Activated naive CD4-positive, alpha-beta T cell treated with anti-CD3 and anti-CD28 coated beads for 36 hours (primary cell): Measurements from ENCODE around the gene WDFY1. TPM values are rescaled to one million over a fixed set of nuclear protein-coding genes. Genes with fewer than 3 reads are reported as not detected.

Experiments used
- CTCF ChIA-PET: fragments of 350-600 bp; sonication (Branson Sonifier 250); formaldehyde crosslinking; loops from one replicate; lab custom pipeline; 2021; ENCODE audit warnings: antibody characterized with exemption; lab: Charles Lee
- DNase-seq: peaks from one replicate; pipeline ENCODE4 v3.0.0-alpha.2; 2020
- H3K27ac Mint-ChIP-seq: one replicate; pipeline ENCODE4 v1.8.0; 2021; ENCODE audit warnings: mild to moderate bottlenecking, mixed read lengths
- H3K27me3 Mint-ChIP-seq: one replicate; pipeline ENCODE4 v1.8.0; 2021; ENCODE audit warnings: low read depth, mixed read lengths
- H3K36me3 Mint-ChIP-seq: one replicate; pipeline ENCODE4 v1.8.0; 2021; ENCODE audit warnings: low read depth, mixed read lengths
- H3K4me1 Mint-ChIP-seq: one replicate; pipeline ENCODE4 v1.8.0; 2021; ENCODE audit warnings: low read depth, mixed read lengths
- H3K4me3 Mint-ChIP-seq: one replicate; pipeline ENCODE4 v1.8.0; 2021; ENCODE audit warnings: mild to moderate bottlenecking, moderate library complexity, mixed read lengths
- H3K9me3 Mint-ChIP-seq: one replicate; pipeline ENCODE4 v1.8.0; 2021; ENCODE audit warnings: mixed read lengths
- intact Hi-C: fragments of 100-400 bp; cut with micrococcal nuclease; formaldehyde crosslinking; loops from one replicate; pipeline ENCODE4 v1.15.1; 2023
- total RNA-seq, 2 experiments: library from RNA; stranded (reverse); gene quantifications; one replicate each; pipeline ENCODE4 v1.2.3, GENCODE V29; 2021

Gene WDFY1
- total RNA-seq, 2 experiments from 2014 or later, result 39.4 to 39.9 TPM

DNA sequence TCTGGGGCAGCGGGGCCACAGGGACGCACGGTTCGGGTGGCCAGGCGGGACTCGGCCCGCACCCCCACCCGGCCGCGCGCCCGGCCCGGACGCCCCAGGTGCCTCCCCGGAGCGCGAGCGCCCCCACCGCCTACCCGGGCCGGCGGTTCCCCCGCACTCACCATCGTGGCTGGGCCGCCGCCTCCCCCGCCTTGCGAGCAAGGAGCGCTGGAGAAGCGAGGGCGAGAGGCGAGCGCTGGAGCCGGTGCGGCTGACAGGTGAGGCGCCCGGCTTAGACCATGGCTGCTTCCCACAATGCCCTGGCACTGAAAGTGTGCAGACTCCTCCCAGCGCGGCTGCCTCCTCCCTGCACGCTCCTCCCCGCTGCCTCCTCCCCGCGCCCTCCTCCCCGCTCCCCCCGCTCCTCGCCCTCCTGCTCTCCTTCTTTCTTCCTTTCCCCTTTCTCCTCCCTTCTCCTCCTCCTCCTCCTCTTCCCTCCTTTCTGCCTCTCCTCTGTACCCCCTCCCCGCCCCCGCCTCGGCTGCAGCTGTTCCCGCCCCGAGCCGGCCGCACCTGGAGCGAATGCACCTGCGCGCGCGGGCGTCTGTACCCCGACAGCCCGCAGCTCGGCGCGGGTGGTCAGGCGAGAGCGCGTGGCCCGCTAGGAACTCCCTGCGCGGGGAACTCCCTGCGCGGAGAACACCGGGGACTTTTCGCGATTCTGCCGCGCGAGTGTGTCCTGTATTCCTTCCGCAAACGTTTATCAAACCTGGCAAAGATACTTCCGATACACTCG is 107.7 kb downstream of the WDFY1 start, which contains the start of gene AP1S3:
Gene AP1S3, minus strand, starts transcription at position 296 of the 775 bp plus-strand sequence. Its CDS starts 132 bp downstream, at position 164.
- H3K27ac Mint-ChIP-seq, result peak within 1 kb of the TSS; percentile 53
- H3K4me3 Mint-ChIP-seq, result peak within 1 kb of the TSS; percentile 97
- H3K9me3 Mint-ChIP-seq, result no peaks in the 10 kb centered on the region
- H3K4me1 Mint-ChIP-seq, result peaks cover 13% of the 10 kb centered on the region
- peaks cover 2% of the 10 kb centered on the region for H3K36me3 Mint-ChIP-seq
- peak; percentile 83 for DNase-seq
- CTCF ChIA-PET, result interaction anchor here (1.4 kb wide), 1 partner anchor 106 kb away, joined by 3 read pairs; no protein-coding TSS in a partner anchor
- H3K27me3 Mint-ChIP-seq, result peaks cover 2% of the 10 kb centered on the region
- intact Hi-C loops, result loop anchor here (1.0 to 5.0 kb wide), 4 partner anchors 103 to 190 kb away; partner anchors contain the start of gene MRPL44

DNA sequence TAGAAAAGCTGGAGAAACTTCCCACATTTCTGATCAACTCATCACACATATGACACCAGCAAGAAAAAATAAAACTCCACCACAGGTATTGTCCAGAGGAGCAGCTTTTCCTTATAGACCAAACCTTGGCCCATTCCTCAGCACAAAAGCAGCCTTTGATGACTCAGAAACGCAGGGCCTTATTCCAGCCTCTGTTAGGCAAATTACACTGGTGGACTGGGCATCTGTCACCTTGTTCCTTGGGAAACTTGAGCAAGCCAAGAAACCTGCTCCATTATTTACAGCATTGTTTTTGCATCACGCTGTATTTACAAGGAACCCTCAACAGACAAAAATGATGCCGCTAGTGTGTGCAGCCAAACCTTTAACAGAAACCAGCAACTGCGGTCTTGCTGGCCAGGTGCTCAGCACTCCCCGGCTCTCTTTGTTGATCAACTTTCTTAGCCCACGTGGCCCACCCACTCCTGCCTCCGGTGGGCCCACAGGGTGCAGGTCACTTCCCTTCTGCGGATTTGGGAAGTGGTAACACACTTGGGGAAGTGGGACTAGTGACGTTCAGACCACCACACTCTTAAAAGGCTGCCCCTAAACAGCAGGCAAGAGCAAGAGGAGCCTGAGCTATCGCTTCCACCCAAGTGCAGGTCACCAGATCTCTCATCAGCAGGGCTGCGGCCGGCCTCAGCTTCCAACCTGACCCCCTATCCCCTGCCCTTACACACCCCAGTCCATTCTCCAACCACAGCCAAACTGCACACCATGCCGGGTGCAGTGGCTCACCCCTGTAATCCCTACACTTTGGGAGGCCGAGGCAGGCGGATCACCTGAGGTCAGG is 109.2 kb downstream of the WDFY1 start:
- intact Hi-C loops, result loop anchor here (2.0 to 5.0 kb wide), 2 partner anchors 105 to 191 kb away; no protein-coding TSS in a partner anchor
- no peak overlapping the region for H3K27ac Mint-ChIP-seq
- no peaks in the 10 kb centered on the region for H3K9me3 Mint-ChIP-seq
- CTCF ChIA-PET, result interaction anchor here (0.7 kb wide), 1 partner anchor 117 kb away, joined by 3 read pairs; no protein-coding TSS in a partner anchor
- DNase-seq, result no peak
- H3K27me3 Mint-ChIP-seq, result peaks cover 2% of the 10 kb centered on the region
- peaks cover 13% of the 10 kb centered on the region for H3K4me1 Mint-ChIP-seq
- H3K4me3 Mint-ChIP-seq, result peak overlapping the region; percentile 97
- H3K36me3 Mint-ChIP-seq, result peaks cover 2% of the 10 kb centered on the region

DNA sequence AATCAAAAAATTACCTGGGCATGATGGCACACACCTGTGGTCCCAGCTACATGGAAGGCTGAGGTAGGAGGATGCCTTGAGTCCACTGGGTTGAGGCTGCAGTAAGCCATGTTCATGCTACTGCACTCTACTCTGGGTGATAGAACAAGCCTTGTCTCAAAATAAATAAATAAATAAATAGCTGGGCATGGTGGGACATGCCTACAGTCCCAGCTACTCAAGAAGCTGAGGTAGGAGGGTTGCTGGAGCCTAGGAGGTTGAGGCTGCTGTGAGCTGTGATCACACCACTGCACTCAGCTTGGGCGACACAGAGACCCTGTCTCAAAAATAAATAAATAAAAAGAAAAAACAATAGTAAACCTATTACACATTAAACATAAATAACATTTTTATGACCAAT is 110.7 kb downstream of the WDFY1 start:
- DNase-seq, result no peak
- Mint-ChIP-seq H3K36me3 (peaks cover 2% of the 10 kb centered on the region), H3K4me3 (no peak overlapping the region), H3K9me3 (no peaks in the 10 kb centered on the region), H3K27me3 (peaks cover 2% of the 10 kb centered on the region), H3K27ac (no peak overlapping the region), H3K4me1 (peaks cover 13% of the 10 kb centered on the region)
- intact Hi-C loops, result no loop called here
- CTCF ChIA-PET, result no interaction called here

DNA sequence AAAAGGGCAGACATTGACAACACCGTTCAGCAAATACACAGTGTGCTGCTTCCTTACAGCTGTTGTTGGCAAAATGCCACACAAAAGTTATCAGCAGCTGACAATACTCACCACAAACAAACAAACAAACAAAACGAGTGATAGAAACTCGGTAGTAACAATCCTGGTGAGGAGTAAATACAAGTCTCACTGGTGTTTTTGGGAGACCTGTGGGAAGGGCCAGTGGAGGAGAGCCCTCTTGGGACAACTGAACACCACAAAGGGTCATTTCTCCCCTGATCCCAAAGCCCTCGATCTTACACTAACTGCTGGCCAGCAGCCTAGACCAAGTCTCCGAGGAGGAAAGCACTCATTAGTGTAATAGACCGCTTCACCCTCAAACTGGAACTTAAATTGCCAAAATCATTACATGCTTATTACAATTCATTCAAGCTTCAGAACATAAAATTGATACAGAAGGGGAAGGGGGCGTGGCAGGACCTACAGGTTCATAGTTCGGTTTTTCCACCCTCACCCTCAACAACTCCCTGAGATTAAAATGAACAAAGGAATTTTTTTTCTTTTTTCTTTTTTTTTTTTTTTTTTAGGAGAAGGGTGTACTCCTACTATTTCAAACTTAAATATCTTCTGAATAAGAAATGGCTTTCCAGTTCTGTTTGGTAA is 112.8 kb downstream of the WDFY1 start:
- intact Hi-C loops, result no loop called here
- Mint-ChIP-seq H3K36me3 (peaks cover 2% of the 10 kb centered on the region), H3K4me3 (no peak overlapping the region), H3K27ac (no peak overlapping the region), H3K27me3 (peaks cover 2% of the 10 kb centered on the region), H3K4me1 (peaks cover 13% of the 10 kb centered on the region), H3K9me3 (no peaks in the 10 kb centered on the region)
- no peak for DNase-seq
- CTCF ChIA-PET, result interaction anchor here (0.7 kb wide), 1 partner anchor 99 kb away, joined by 3 read pairs; no protein-coding TSS in a partner anchor

DNA sequence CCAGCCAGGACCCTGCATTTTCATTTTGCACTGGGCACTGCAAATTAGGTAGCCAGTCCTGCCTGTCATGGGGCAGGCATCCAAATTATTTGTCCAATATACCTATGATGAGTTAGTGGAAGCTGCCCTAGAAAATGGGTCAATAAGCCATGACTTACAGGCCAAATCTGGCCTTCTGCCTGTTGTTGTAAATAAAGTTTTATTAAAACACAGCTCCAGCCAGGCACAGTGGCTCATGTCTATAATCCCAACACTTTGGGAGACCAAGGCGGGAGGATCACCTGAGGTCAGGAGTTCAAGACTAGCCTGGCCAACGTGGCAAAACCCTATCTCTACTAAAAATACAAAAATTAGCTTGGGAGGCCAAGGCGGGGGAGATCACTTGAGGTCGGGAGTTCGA is 116.0 kb downstream of the WDFY1 start:
- CTCF ChIA-PET, result interaction anchor here (0.9 kb wide), 1 partner anchor 19 kb away, joined by 4 read pairs; no protein-coding TSS in a partner anchor
- Mint-ChIP-seq H3K9me3 (no peaks in the 10 kb centered on the region), H3K4me3 (no peak overlapping the region), H3K27me3 (no peaks in the 10 kb centered on the region), H3K4me1 (peaks cover 3% of the 10 kb centered on the region), H3K27ac (no peak overlapping the region), H3K36me3 (peaks cover 4% of the 10 kb centered on the region)
- intact Hi-C loops, result no loop called here
- no peak for DNase-seq

DNA sequence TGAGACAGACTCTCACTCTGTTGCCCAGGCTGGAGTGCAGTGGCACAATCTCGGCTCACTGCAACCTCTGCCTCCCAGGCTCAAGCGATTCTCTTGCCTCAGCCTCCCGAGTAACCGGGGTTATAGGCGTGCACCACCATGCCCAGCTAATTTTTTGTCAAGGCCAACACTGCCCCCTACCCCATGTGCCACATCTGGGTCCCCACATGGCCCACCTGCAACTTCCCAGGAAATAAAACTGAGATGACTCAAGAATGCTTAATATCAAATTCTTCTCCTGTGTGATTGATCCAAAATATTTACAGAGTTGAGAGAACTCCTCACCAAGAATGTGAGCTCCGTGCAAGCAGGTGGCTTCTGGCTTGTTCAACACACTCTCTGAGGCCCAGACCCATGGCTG is 116.8 kb downstream of the WDFY1 start:
- no peak overlapping the region for H3K4me3 Mint-ChIP-seq
- intact Hi-C loops, result no loop called here
- peaks cover 3% of the 10 kb centered on the region for H3K4me1 Mint-ChIP-seq
- peaks cover 3% of the 10 kb centered on the region for H3K36me3 Mint-ChIP-seq
- H3K9me3 Mint-ChIP-seq, result no peaks in the 10 kb centered on the region
- H3K27me3 Mint-ChIP-seq, result no peaks in the 10 kb centered on the region
- DNase-seq, result no peak
- H3K27ac Mint-ChIP-seq, result no peak overlapping the region
- CTCF ChIA-PET, result no interaction called here

DNA sequence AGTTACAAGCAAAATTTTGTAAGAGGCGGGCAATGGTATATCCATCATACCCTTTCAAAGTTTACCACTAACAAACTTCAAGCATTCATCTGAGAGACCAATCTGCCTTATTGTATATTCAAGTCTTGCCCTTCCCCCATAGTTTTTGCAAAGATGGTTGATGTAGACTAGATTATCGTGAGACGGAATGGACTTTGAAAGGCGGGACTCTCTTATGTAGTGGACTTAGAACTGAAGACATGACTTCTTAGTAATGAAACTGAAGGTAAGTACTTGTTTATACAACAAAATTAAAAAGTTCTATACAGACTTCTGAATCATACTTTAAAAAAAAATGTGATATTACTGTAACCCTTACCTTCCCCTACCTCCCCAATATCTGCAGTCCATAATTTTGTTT is 118.1 kb downstream of the WDFY1 start:
- no peak for DNase-seq
- intact Hi-C loops, result no loop called here
- no peak overlapping the region for H3K4me3 Mint-ChIP-seq
- CTCF ChIA-PET, result no interaction called here
- H3K9me3 Mint-ChIP-seq, result no peaks in the 10 kb centered on the region
- H3K27ac Mint-ChIP-seq, result no peak overlapping the region
- peaks cover 3% of the 10 kb centered on the region for H3K36me3 Mint-ChIP-seq
- H3K4me1 Mint-ChIP-seq, result peaks cover 3% of the 10 kb centered on the region
- H3K27me3 Mint-ChIP-seq, result no peaks in the 10 kb centered on the region

Other genes with a start within 250 kb of the WDFY1 start
- 10 to 100 TPM; 10.7 to 12.8 TPM for gene AP1S3, start 107.8 kb downstream of the WDFY1 start, total RNA-seq
- gene MRPL44, start 12.1 kb upstream of the WDFY1 start, total RNA-seq, result 10 to 100 TPM; 39.1 to 41.3 TPM
- gene SERPINE2, start 94.0 kb upstream of the WDFY1 start, total RNA-seq, result 10 to 100 TPM; 64.6 to 69.5 TPM